HepG2 (cell line): ENCODE data around the gene SLC15A1. TPM values are rescaled to one million over a fixed set of nuclear protein-coding genes. Genes with fewer than 3 reads are reported as not detected.

ENCODE experiments used
- ATAC-seq: fragments of 200-7000 bp; cut with Tn5 transposase; 3 replicates; pipeline ENCODE4 v1.9.1; 2020; ENCODE audit warnings: mild to moderate bottlenecking, moderate library complexity
- BruUV-seq: library from RNA; stranded (reverse); fragments of 400-500 nt; replicated peaks from 2 replicates; lab custom pipeline; 2021; lab: Mats Ljungman, UMichigan
- CTCF ChIA-PET: fragments of 300-600 bp; formaldehyde crosslinking; extraction: SDS; loops from one replicate; lab custom pipeline; 2021; ENCODE audit warnings: low total read pairs, inconsistent platforms, low intra/inter-chr PET ratio; lab: Yijun Ruan, JAX
- POLR2A ChIA-PET: fragments of 350-600 bp; sonication (Branson Sonifier 250); formaldehyde crosslinking; loops from one replicate; lab custom pipeline; 2020; ENCODE audit warnings: antibody characterized with exemption, inconsistent platforms; lab: Yijun Ruan, JAX
- DNase-seq: peaks from one replicate; pipeline ENCODE4 v3.0.0-alpha.2; 2015; ENCODE audit warnings: low spot score
- FAIRE-seq: peaks from 3 replicates; lab custom pipeline; 2011; peaks lifted over from hg19 to GRCh38; lab: Jason Lieb, UNC
- H2AFZ ChIP-seq: one replicate; pipeline ENCODE4 v1.6.1; 2011; ENCODE audit warnings: low read length, inconsistent platforms
- H3K27ac ChIP-seq: fragments of 300-600 bp; 3 replicates; pipeline ENCODE4 v1.8.0; 2011; ENCODE audit warnings: mixed run types, mild to moderate bottlenecking, mixed read lengths, low read length, inconsistent platforms; ENCODE audit not compliant: insufficient read depth; ENCODE audit errors: extremely low read length
- H3K27me3 ChIP-seq, 2 experiments: fragments of 200-600 bp in 1 of 2; 2 replicates in 1 of 2; 3 replicates in 1 of 2; pipeline versions ENCODE4 v1.6.0 to v1.8.0; 2011; ENCODE audit warnings: low read length in 2 of 2, mild to moderate bottlenecking in 2 of 2, moderate library complexity in 2 of 2, inconsistent platforms in 1 of 2; ENCODE audit not compliant: insufficient read depth in 2 of 2, control insufficient read depth in 1 of 2
- H3K36me3 ChIP-seq, 2 experiments: fragments of 200-600 bp in 1 of 2; replicated peaks in 1 of 2; 2 replicates in 1 of 2; 3 replicates in 1 of 2; pipeline versions ENCODE4 v1.5.1 to v1.8.0; 2011; ENCODE audit warnings: low read length in 2 of 2, inconsistent platforms in 1 of 2; ENCODE audit not compliant: insufficient read depth in 2 of 2, control insufficient read depth in 1 of 2
- H3K4me1 ChIP-seq: 2 replicates; pipeline ENCODE4 v1.5.1; 2012; ENCODE audit warnings: low read length, inconsistent platforms; ENCODE audit not compliant: insufficient read depth
- H3K4me2 ChIP-seq: 2 replicates; pipeline ENCODE4 v1.6.0; 2011; ENCODE audit warnings: low read depth, low read length, inconsistent platforms
- H3K4me3 ChIP-seq, 3 experiments: fragments of 200-600 bp in 1 of 3; sonication (generic), shearing (Covaris generic) in 1 of 3; replicated peaks in 1 of 3; 2 replicates each; pipeline ENCODE4 v1.5.1; 2011 to 2016; ENCODE audit warnings: low read length in 3 of 3, inconsistent platforms in 2 of 3, low read depth in 2 of 3, mild to moderate bottlenecking in 2 of 3, control low read depth in 1 of 3, mixed read lengths in 1 of 3; ENCODE audit not compliant: insufficient read depth in 1 of 3
- H3K79me2 ChIP-seq: one replicate; pipeline ENCODE4 v1.6.1; 2011; ENCODE audit warnings: low read length, inconsistent platforms; ENCODE audit not compliant: insufficient read depth
- H3K9ac ChIP-seq: 2 replicates; pipeline ENCODE4 v1.6.0; 2011; ENCODE audit warnings: mild to moderate bottlenecking, low read depth, low read length, inconsistent platforms; ENCODE audit not compliant: insufficient read depth
- H3K9me3 ChIP-seq: 2 replicates; pipeline ENCODE4 v1.5.1; 2012; ENCODE audit warnings: mild to moderate bottlenecking, low read length
- H4K20me1 ChIP-seq: 2 replicates; pipeline ENCODE4 v1.6.0; 2011; ENCODE audit warnings: inconsistent platforms, mild to moderate bottlenecking, low read length, moderate library complexity; ENCODE audit not compliant: insufficient read depth
- CBFB ChIP-seq: sonication (generic); formaldehyde crosslinking; IDR thresholded peaks from 2 replicates; pipeline ENCODE4 v1.4.0; 2020; ENCODE audit warnings: missing genetic modification reagents
- DNMT3B ChIP-seq: conservative IDR thresholded peaks from 2 replicates; pipeline ENCODE4 v1.6.1; 2016; ENCODE audit warnings: missing biosample characterization, control low read depth
- EP300 ChIP-seq, 3 experiments: sonication (generic) in 1 of 3; formaldehyde crosslinking in 1 of 3; IDR thresholded peaks; 2 replicates each; pipeline versions ENCODE4 v1.5.1 to v1.6.1; 2011 to 2020; ENCODE audit warnings: low read depth in 2 of 3, low read length in 2 of 3, borderline replicate concordance in 1 of 3, improper control_type of control experiment in 1 of 3, mild to moderate bottlenecking in 1 of 3, missing genetic modification reagents in 1 of 3, moderate library complexity in 1 of 3
- HCFC1 ChIP-seq: fragments of 150-350 bp; IDR thresholded peaks from 2 replicates; pipeline ENCODE4 v1.6.1; 2014; ENCODE audit warnings: low read depth, low read length
- KLF13 ChIP-seq: sonication (generic); formaldehyde crosslinking; IDR thresholded peaks from 2 replicates; pipeline ENCODE4 v1.4.0; 2020; ENCODE audit warnings: mild to moderate bottlenecking, missing genetic modification reagents
- MAF1 ChIP-seq: sonication (generic); formaldehyde crosslinking; IDR thresholded peaks from 2 replicates; pipeline ENCODE4 v1.5.0; 2020; ENCODE audit warnings: missing genetic modification reagents, borderline replicate concordance
- MAFF ChIP-seq: IDR thresholded peaks from 2 replicates; pipeline ENCODE4 v1.6.1; 2011; ENCODE audit warnings: low read depth, low read length, improper control_type of control experiment
- NFE2L1 ChIP-seq: sonication (generic); formaldehyde crosslinking; IDR thresholded peaks from 2 replicates; pipeline ENCODE4 v1.4.0; 2020; ENCODE audit warnings: missing genetic modification reagents, mild to moderate bottlenecking, borderline replicate concordance
- NFIB ChIP-seq: sonication (generic); formaldehyde crosslinking; IDR thresholded peaks from 2 replicates; pipeline ENCODE4 v1.9.0; 2021; ENCODE audit warnings: missing genetic modification reagents, mild to moderate bottlenecking, borderline replicate concordance
- POLR2AphosphoS5 ChIP-seq: IDR thresholded peaks from 2 replicates; pipeline ENCODE4 v1.6.1; 2012; ENCODE audit warnings: low read depth, low read length
- REXO4 ChIP-seq: sonication (generic); formaldehyde crosslinking; IDR thresholded peaks from 2 replicates; pipeline ENCODE4 v1.8.0; 2022; ENCODE audit warnings: missing genetic modification reagents, mild to moderate bottlenecking, borderline replicate concordance
- ZBTB38 ChIP-seq: sonication (generic); formaldehyde crosslinking; IDR thresholded peaks from 2 replicates; pipeline ENCODE4 v1.5.1; 2020; ENCODE audit warnings: mild to moderate bottlenecking, missing genetic modification reagents
- ZNF496 ChIP-seq: sonication (generic); formaldehyde crosslinking; IDR thresholded peaks from 2 replicates; pipeline ENCODE4 v1.8.1; 2023; ENCODE audit warnings: mild to moderate bottlenecking, moderate library complexity, missing genetic modification reagents; ENCODE audit not compliant: insufficient replicate concordance
- ZNF766 ChIP-seq: sonication (generic); formaldehyde crosslinking; IDR thresholded peaks from 2 replicates; pipeline ENCODE4 v1.5.0; 2020; ENCODE audit warnings: missing genetic modification reagents, borderline replicate concordance
- WGBS: methylation state at CpG from one replicate; pipeline ENCODE4 v1.1.6; 2017; ENCODE audit warnings: low lambda C conversion rate; 5-methylcytosine and 5-hydroxymethylcytosine counted together
- in situ Hi-C: cut with HindIII; loops from 2 replicates; pipeline ENCODE4 v1.10.0; 2017; ENCODE audit warnings: low pct_unique_long_range_greater_than_20kb; ENCODE audit not compliant: extremely low pct_ligation_motif_present
- intact Hi-C: fragments of 100-400 bp; cut with micrococcal nuclease; formaldehyde crosslinking; loops from one replicate; pipeline ENCODE4 v1.10.0; 2022; ENCODE audit not compliant: unreplicated experiment
- polyA plus RNA-seq, 8 experiments: library from polyadenylated mRNA; depleted of rRNA in 3 of 8; stranded (reverse) in 7 of 8; unstranded in 1 of 8; fragments of >200 nt; fragmentation: Illumina TruSeq in 4 of 8; extraction: Trizol in 4 of 8; gene quantifications; 2 replicates each; pipeline versions ENCODE4 v1.2.1 to v1.2.3, GENCODE V29; 2011 to 2016; ENCODE audit warnings: low read depth in 4 of 8, missing spikeins in 1 of 8, mixed read lengths in 1 of 8; ENCODE audit not compliant: insufficient read depth in 1 of 8
- total RNA-seq, 5 experiments: library from RNA; depleted of rRNA; stranded (reverse); fragments of >200 nt; fragmentation: Illumina TruSeq; extraction: Trizol; gene quantifications; 2 replicates each; pipeline ENCODE4 v1.2.3, GENCODE V29; 2016; ENCODE audit warnings: low read depth in 1 of 5
- TF ChIP-seq, protein P1 (sequence below): sonication (generic); formaldehyde crosslinking; IDR thresholded peaks from 2 replicates; pipeline ENCODE4 v1.8.0; 2023; ENCODE audit warnings: mild to moderate bottlenecking, missing genetic modification reagents
- TF ChIP-seq, protein P2 (sequence below): sonication (generic); formaldehyde crosslinking; IDR thresholded peaks from 2 replicates; pipeline ENCODE4 v1.8.0; 2022; ENCODE audit warnings: missing genetic modification reagents, mild to moderate bottlenecking, moderate library complexity, borderline replicate concordance
- TF ChIP-seq, protein P3 (sequence below): sonication (generic); formaldehyde crosslinking; IDR thresholded peaks from 2 replicates; pipeline ENCODE4 v1.5.0; 2020; ENCODE audit warnings: mild to moderate bottlenecking, missing genetic modification reagents, borderline replicate concordance

Gene SLC15A1
- total and polyA plus RNA-seq, 2 of the 13 experiments (the other 11 are each of a cell fraction or from before 2014, with no cell fraction given): 0.17 to 0.20 TPM

DNA sequence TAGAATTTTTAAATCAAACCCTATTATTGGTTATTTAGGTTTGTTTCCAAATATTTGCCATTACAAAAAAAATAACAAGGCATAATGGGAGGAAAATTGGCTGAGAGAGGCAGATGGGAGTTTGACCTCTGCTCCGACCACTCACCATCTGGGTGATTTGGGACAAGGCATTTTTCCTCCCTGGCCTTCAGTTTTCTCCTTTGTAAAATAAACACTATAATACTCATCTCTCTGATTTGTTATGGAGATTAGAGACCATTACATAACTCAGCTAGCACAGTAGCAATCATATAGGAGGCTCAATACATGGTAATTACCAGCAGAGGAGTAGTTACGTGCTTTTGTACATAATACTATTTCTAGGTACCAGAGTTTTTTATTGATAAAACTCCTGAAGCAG, 105.4 kb downstream of the SLC15A1 start (continued):
- TF ChIP-seq, protein P1, sequence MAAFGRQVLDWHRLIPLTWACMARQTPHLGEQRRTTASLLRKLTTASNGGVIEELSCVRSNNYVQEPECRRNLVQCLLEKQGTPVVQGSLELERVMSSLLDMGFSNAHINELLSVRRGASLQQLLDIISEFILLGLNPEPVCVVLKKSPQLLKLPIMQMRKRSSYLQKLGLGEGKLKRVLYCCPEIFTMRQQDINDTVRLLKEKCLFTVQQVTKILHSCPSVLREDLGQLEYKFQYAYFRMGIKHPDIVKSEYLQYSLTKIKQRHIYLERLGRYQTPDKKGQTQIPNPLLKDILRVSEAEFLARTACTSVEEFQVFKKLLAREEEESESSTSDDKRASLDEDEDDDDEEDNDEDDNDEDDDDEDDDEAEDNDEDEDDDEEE (CRISPR knock-in tag): no peak
- no peak for TF ChIP-seq EP300 (IDR thresholded peaks at IDR 0.05; ENCODE audit: low read depth in 2 of 2, low read length in 2 of 2)
- no peak for TF ChIP-seq EP300 (CRISPR knock-in tag; IDR thresholded peaks at IDR 0.05; ENCODE audit: borderline replicate concordance)
- TF ChIP-seq, all 625 proteins: peak for 0

DNA sequence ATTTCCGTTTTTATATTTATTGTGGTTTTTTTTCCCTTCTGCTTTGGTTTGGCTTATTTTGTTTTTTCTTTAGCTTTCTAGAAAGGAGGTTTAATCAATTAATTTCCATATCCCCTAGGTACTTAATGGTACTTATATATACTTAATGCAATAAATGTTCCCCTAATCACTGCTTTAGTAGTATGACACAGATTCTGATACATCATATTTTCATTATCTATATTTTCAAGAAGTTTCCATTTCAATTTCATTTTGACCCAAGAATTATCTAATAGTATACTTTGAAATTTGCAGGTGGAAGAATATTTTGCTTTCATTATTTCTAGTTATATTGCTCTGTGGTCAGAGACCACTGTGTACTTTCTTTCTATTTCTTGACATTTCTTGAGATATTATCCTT, 109.0 kb downstream of the SLC15A1 start:
- CTCF ChIA-PET: no interaction called here
- H2AFZ ChIP-seq: no peak overlapping the region
- intact Hi-C loops (no loop called here), in situ Hi-C loops (no loop called here)
- no peak overlapping the region for H3K4me3 ChIP-seq
- H3K9me3 ChIP-seq: no peaks in the 10 kb centered on the region
- no peak overlapping the region for H3K27ac ChIP-seq
- H3K4me1 ChIP-seq: peaks cover 16% of the 10 kb centered on the region
- ATAC-seq (no peak), FAIRE-seq (no peak), DNase-seq (no peak)
- H3K36me3 ChIP-seq: no peaks in the 10 kb centered on the region
- no peaks in the 10 kb centered on the region for H3K27me3 ChIP-seq
- no peaks in the 10 kb centered on the region for H4K20me1 ChIP-seq
- H3K79me2 ChIP-seq: no peaks in the 10 kb centered on the region
- POLR2A ChIA-PET: no interaction called here
- no peak overlapping the region for H3K4me2 ChIP-seq
- H3K9ac ChIP-seq: no peak overlapping the region
- no TSS peak for BruUV-seq
- 4% methylated on average over 1 of the region's 1 CpG for WGBS
- no peak for TF ChIP-seq DNMT3B (CRISPR knock-in tag)
- TF ChIP-seq CBFB: no peak
- no peak for TF ChIP-seq NFE2L1 (CRISPR knock-in tag)
- TF ChIP-seq, protein P2, sequence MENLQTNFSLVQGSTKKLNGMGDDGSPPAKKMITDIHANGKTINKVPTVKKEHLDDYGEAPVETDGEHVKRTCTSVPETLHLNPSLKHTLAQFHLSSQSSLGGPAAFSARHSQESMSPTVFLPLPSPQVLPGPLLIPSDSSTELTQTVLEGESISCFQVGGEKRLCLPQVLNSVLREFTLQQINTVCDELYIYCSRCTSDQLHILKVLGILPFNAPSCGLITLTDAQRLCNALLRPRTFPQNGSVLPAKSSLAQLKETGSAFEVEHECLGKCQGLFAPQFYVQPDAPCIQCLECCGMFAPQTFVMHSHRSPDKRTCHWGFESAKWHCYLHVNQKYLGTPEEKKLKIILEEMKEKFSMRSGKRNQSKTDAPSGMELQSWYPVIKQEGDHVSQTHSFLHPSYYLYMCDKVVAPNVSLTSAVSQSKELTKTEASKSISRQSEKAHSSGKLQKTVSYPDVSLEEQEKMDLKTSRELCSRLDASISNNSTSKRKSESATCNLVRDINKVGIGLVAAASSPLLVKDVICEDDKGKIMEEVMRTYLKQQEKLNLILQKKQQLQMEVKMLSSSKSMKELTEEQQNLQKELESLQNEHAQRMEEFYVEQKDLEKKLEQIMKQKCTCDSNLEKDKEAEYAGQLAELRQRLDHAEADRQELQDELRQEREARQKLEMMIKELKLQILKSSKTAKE: no peak
- TF ChIP-seq ZNF496 (CRISPR knock-in tag): no peak
- no peak for TF ChIP-seq MAF1 (CRISPR knock-in tag)
- no peak for TF ChIP-seq REXO4 (CRISPR knock-in tag)
- TF ChIP-seq HCFC1: no peak
- TF ChIP-seq, protein P3, sequence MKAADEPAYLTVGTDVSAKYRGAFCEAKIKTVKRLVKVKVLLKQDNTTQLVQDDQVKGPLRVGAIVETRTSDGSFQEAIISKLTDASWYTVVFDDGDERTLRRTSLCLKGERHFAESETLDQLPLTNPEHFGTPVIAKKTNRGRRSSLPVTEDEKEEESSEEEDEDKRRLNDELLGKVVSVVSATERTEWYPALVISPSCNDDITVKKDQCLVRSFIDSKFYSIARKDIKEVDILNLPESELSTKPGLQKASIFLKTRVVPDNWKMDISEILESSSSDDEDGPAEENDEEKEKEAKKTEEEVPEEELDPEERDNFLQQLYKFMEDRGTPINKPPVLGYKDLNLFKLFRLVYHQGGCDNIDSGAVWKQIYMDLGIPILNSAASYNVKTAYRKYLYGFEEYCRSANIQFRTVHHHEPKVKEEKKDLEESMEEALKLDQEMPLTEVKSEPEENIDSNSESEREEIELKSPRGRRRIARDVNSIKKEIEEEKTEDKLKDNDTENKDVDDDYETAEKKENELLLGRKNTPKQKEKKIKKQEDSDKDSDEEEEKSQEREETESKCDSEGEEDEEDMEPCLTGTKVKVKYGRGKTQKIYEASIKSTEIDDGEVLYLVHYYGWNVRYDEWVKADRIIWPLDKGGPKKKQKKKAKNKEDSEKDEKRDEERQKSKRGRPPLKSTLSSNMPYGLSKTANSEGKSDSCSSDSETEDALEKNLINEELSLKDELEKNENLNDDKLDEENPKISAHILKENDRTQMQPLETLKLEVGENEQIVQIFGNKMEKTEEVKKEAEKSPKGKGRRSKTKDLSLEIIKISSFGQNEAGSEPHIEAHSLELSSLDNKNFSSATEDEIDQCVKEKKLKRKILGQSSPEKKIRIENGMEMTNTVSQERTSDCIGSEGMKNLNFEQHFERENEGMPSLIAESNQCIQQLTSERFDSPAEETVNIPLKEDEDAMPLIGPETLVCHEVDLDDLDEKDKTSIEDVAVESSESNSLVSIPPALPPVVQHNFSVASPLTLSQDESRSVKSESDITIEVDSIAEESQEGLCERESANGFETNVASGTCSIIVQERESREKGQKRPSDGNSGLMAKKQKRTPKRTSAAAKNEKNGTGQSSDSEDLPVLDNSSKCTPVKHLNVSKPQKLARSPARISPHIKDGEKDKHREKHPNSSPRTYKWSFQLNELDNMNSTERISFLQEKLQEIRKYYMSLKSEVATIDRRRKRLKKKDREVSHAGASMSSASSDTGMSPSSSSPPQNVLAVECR (CRISPR knock-in tag): no peak
- TF ChIP-seq NFIB: no peak
- no peak for TF ChIP-seq MAFF
- no peak for TF ChIP-seq KLF13
- no peak for TF ChIP-seq ZBTB38 (CRISPR knock-in tag)
- TF ChIP-seq POLR2AphosphoS5: no peak
- TF ChIP-seq ZNF766 (CRISPR knock-in tag): no peak
